ENCODE measurements around the gene CPA5.

CPA5 gene

DNA sequence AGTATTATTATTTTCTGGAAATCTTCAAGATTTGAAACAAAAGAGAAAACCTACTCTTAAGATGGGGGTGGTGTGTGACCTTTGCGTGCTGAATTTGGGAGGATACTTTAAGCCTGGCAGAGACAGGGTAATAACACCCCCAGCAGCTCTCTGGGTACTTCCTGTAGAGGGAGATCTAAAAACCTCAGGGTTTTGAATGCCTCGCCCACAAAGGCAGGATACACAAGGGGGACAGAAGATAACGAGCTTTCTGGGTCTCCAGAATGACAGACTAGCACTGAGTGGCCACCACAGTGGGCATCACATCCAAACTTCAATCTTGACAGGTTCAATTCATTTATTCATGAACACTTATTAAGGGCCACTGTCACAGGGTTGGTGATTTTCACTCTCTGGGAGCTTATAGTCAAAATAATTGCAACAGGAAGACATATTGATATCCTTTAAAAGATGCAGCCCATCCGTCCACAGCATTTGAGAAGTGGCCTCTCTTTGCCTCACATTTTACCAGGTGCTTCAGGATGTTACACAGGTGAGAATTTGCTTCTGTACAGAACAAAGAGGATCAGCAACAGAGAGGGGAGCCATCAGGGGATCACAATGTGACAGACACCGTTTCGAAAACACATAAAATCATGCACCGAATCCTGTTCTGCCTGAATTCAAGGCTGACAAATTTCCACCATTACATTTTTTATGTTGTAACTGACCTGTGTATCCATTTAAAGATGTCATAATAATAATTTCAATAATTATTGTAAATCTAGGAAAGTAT is 50.0 kb downstream of the CPA5 start:
- TF ChIP-seq, protein P1, sequence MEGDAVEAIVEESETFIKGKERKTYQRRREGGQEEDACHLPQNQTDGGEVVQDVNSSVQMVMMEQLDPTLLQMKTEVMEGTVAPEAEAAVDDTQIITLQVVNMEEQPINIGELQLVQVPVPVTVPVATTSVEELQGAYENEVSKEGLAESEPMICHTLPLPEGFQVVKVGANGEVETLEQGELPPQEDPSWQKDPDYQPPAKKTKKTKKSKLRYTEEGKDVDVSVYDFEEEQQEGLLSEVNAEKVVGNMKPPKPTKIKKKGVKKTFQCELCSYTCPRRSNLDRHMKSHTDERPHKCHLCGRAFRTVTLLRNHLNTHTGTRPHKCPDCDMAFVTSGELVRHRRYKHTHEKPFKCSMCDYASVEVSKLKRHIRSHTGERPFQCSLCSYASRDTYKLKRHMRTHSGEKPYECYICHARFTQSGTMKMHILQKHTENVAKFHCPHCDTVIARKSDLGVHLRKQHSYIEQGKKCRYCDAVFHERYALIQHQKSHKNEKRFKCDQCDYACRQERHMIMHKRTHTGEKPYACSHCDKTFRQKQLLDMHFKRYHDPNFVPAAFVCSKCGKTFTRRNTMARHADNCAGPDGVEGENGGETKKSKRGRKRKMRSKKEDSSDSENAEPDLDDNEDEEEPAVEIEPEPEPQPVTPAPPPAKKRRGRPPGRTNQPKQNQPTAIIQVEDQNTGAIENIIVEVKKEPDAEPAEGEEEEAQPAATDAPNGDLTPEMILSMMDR (conservative IDR thresholded peaks at IDR 0.05), result no peak
- H3K27ac ChIP-seq, result no peak overlapping the region

DNA sequence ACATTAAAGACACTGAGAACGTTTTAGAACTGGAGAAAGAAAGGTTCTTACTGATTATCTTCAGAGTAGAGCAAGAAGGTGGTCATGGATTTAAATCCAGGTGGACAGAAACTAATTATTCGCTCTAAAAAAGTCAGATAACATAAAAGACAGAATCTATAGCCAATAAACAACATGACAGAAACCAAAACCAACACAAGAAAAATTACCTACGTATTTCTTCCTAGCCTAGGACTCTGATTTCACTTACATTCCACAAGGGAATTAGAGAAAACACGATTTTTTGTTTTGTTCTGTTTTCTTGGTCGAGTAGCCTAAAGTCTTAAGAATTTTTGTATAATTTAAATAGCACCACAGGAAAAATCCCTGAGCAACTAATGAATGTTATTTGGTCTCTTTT is 50.8 kb downstream of the CPA5 start:
- TF ChIP-seq, protein P1 (conservative IDR thresholded peaks at IDR 0.05), result no peak
- no peak overlapping the region for H3K27ac ChIP-seq

DNA sequence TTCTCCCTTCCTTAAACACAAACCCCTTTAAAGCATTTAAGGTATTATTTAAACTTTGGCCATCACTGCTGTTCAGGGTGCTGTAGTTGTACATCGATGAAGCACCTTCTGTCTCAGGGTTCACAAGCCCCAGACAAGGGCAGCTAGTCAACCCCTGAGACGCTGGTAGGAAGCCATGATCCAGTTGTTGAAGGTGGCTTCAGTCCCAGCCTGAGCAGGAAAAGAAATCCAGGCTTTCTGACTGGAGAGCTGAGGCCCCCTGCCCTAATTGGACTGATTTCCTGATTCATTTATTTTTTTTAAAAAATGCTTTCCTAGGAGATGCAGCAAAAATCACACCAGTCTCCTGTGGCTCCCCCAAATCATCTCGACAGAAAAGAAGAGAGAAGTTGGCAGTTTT is 51.5 kb downstream of the CPA5 start:
- H3K27ac ChIP-seq, result no peak overlapping the region
- TF ChIP-seq, protein P1 (conservative IDR thresholded peaks at IDR 0.05), result no peak

DNA sequence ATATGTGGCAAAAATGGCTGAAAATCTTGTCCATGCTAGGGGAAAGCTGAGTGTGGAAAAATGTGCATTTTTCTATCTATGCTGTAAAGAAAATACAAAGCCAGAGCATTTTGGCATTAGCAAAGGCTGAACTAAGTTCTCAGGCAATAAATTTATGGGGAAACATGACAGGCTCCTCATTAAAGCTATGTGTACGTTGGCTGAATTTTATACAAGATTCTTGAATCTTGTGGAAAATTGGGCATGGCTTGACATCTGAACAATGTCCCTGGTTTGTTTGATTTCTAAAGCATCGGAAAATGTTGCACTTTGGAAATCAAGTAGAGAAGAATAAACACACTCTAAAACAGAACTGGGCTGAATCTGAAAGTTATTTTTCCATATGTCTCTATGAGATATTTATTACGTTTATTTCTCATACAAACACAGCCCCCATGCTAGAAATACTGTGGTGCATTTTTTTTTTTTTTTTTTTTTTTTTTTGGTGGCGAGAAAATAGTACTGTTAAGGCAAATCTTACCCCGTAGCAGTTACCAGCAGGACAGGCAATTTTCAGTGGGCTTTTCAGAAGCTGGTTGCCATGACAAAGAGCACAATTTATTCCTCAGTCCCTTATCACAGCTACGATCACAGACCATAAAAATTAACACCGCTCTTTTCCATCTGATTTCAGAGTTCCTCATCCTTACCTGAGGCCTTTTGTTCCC is 52.6 kb downstream of the CPA5 start:
- no peak overlapping the region for H3K27ac ChIP-seq
- TF ChIP-seq, protein P1 (conservative IDR thresholded peaks at IDR 0.05), result no peak

DNA sequence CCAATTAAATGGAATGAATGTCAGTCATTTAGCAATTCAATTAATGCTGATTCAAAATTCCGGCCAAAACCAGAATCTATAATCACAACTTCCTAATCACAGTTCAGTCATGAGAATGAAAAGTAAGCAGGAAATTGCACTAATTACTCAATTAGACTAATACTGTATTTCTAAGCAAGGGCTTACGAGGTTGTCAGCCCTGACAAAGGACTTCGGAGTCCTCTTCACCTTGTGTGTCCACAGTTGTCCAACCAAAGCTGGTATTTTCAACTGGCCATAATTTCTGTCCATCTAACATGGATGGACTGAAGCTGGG is 53.1 kb downstream of the CPA5 start:
- H3K27ac ChIP-seq, result no peak overlapping the region
- TF ChIP-seq, protein P1 (conservative IDR thresholded peaks at IDR 0.05), result no peak

DNA sequence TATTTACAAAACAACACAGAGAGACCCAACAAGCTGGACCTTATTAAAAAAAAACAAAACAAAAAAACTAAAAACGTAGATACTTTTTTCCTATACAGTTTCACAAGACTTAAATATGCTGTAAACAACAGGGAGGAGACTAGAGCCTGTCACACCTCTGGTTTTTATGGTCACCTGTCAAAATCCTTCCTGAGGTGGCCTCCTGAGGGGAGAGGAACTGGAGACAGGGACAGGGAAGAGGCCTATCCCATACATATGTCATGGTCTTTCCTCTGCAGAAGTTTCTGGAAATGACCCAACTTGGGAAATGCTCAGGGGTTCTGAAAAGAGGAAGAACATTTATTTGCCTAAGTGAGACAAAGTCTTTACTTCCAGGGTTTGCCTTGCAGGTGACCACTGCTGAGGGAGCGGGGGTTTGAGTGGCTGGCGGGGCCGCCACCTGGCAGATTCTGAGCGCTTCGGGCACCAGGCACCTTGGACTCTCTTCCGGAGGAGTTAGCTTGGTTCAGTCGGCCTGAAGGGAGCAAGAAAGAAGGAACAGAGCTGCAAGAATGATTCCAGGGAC is 54.0 kb downstream of the CPA5 start:
- H3K27ac ChIP-seq, result no peak overlapping the region
- TF ChIP-seq, protein P1 (conservative IDR thresholded peaks at IDR 0.05), result no peak

DNA sequence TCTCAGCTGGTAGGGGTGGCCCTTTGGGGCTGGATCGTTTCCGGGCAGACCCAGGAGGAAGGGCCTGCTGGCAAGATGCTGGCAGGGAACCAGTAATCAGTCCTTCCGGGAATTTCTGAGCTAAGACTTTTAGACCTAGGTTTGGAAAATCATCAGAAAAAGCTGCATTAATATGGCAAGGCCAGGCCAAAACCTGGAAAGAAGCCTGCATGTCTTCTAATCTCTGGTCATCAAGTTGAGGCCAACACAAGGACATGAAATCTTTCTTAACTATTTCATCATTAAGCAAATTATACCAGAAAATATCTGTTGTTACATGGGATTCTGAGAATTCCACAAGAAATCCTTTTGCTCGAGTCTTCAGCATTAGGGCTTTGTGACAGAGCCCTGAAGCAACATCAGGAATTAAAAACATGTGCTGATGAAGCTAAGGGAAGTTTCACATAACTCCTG is 55.5 kb downstream of the CPA5 start:
- no peak overlapping the region for H3K27ac ChIP-seq
- TF ChIP-seq, protein P1 (conservative IDR thresholded peaks at IDR 0.05), result no peak

All from VCaP (cell line).